WTC11 (cell line): ENCODE results near the gene ATG13.

Experiments
- ATF1 ChIP-seq: sonication (generic); formaldehyde crosslinking; IDR thresholded peaks from 2 replicates; pipeline ENCODE4 v1.8.1; 2023; ENCODE audit warnings: mild to moderate bottlenecking, moderate library complexity, missing genetic modification reagents
- CBFB ChIP-seq: sonication (generic); formaldehyde crosslinking; IDR thresholded peaks from 2 replicates; pipeline ENCODE4 v1.8.1; 2022; ENCODE audit warnings: mild to moderate bottlenecking, low read depth, missing genetic modification reagents
- CTCF ChIP-seq: fragments of 200-600 bp; IDR thresholded peaks from 2 replicates; pipeline ENCODE4 v1.8.0; 2022; ENCODE audit warnings: antibody characterized with exemption
- E2F4 ChIP-seq: sonication (generic); formaldehyde crosslinking; IDR thresholded peaks from 2 replicates; pipeline ENCODE4 v1.8.1; 2022; ENCODE audit warnings: low read depth, mild to moderate bottlenecking, moderate library complexity, missing genetic modification reagents, borderline replicate concordance
- E2F5 ChIP-seq: sonication (generic); formaldehyde crosslinking; IDR thresholded peaks from 2 replicates; pipeline ENCODE4 v1.8.1; 2022; ENCODE audit warnings: mild to moderate bottlenecking, moderate library complexity, missing genetic modification reagents
- ELF4 ChIP-seq: sonication (generic); formaldehyde crosslinking; IDR thresholded peaks from 2 replicates; pipeline ENCODE4 v1.8.1; 2022; ENCODE audit warnings: low read depth, mild to moderate bottlenecking, moderate library complexity, missing genetic modification reagents
- ESRRA ChIP-seq: sonication (generic); formaldehyde crosslinking; IDR thresholded peaks from 2 replicates; pipeline ENCODE4 v1.8.1; 2022; ENCODE audit warnings: mild to moderate bottlenecking, missing genetic modification reagents, borderline replicate concordance
- GABPB1 ChIP-seq: sonication (generic); formaldehyde crosslinking; IDR thresholded peaks from 2 replicates; pipeline ENCODE4 v1.8.1; 2023; ENCODE audit warnings: mild to moderate bottlenecking, missing genetic modification reagents
- NFE2L1 ChIP-seq: sonication (generic); formaldehyde crosslinking; IDR thresholded peaks from 2 replicates; pipeline ENCODE4 v1.8.1; 2023; ENCODE audit warnings: missing genetic modification reagents
- STAT6 ChIP-seq: sonication (generic); formaldehyde crosslinking; conservative IDR thresholded peaks from 2 replicates; pipeline ENCODE4 v1.8.1; 2023; ENCODE audit warnings: mild to moderate bottlenecking, low read depth, missing genetic modification reagents, moderate library complexity
- ZNF532 ChIP-seq: fragments of 250-450 bp; sonication (Bioruptor Pico); IDR thresholded peaks from 2 replicates; pipeline ENCODE4 v1.9.0; 2021; ENCODE audit warnings: mild to moderate bottlenecking, borderline replicate concordance

GRCh38 chr11:46659908-46660307 lies 42.6 kb downstream of the ATG13 start:
- TF ChIP-seq CTCF (no peak), ELF4 (no peak), E2F4 (CRISPR knock-in tag) (no peak), ESRRA (CRISPR knock-in tag) (no peak), NFE2L1 (CRISPR knock-in tag) (no peak), GABPB1 (no peak), STAT6 (CRISPR knock-in tag) (no peak), ZNF532 (no peak), E2F5 (CRISPR knock-in tag) (no peak), ATF1 (CRISPR knock-in tag) (no peak), CBFB (CRISPR knock-in tag) (no peak)
